D721Med (cell line): ENCODE results near the gene PLEKHG2.

Source experiments
- DNase-seq: peaks from one replicate; pipeline ENCODE4 v3.0.0; 2011; ENCODE audit warnings: low spot score; ENCODE audit not compliant: insufficient read length
- FAIRE-seq: peaks from 2 replicates; lab custom pipeline; 2011; peaks lifted over from hg19 to GRCh38; lab: Jason Lieb, UNC
- CTCF ChIP-seq: IDR thresholded peaks from 2 replicates; pipeline ENCODE4 v1.5.1; 2012; ENCODE audit warnings: mild to moderate bottlenecking, control low read depth; ENCODE audit not compliant: insufficient read depth; ENCODE audit errors: missing control alignments

PLEKHG2 gene, protein sequence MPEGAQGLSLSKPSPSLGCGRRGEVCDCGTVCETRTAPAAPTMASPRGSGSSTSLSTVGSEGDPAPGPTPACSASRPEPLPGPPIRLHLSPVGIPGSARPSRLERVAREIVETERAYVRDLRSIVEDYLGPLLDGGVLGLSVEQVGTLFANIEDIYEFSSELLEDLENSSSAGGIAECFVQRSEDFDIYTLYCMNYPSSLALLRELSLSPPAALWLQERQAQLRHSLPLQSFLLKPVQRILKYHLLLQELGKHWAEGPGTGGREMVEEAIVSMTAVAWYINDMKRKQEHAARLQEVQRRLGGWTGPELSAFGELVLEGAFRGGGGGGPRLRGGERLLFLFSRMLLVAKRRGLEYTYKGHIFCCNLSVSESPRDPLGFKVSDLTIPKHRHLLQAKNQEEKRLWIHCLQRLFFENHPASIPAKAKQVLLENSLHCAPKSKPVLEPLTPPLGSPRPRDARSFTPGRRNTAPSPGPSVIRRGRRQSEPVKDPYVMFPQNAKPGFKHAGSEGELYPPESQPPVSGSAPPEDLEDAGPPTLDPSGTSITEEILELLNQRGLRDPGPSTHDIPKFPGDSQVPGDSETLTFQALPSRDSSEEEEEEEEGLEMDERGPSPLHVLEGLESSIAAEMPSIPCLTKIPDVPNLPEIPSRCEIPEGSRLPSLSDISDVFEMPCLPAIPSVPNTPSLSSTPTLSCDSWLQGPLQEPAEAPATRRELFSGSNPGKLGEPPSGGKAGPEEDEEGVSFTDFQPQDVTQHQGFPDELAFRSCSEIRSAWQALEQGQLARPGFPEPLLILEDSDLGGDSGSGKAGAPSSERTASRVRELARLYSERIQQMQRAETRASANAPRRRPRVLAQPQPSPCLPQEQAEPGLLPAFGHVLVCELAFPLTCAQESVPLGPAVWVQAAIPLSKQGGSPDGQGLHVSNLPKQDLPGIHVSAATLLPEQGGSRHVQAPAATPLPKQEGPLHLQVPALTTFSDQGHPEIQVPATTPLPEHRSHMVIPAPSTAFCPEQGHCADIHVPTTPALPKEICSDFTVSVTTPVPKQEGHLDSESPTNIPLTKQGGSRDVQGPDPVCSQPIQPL (N-terminal part only)

DNA sequence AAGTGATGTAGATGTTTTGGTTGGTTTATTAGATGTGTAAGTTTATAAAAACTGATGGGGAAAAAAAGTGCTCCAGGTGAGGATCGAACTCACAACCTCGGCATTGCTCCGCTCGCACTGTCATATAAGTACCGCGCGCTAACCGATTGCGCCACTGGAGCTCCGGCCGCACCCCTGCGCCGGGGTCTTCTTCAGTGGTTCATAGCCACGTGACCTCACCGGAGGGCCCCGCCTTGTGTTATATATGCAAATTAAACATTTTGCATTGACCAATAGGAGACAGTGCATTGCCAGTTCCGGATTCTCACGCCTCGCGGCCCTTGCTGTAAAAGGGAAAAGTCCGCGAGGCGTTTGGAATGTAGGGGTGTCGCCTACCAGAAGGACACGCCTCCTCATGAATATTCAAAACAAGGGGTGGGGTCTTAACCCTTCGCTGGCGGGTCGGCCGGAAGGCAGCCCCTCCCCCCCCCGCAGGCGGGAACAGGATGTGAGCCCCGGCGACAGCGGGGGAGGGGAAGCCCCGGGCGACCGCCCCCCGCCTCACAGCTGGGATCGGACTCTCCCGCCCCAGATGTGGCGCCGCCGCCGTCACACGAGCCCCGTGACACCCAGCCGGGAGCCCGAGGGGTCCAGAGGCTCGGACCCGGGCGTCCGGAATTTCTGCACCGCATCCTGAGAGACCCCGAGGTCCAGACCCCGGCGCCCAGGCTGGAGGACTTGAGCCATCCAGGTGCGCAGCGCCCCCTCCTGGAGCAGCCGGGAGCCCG lies at the start of gene PLEKHG2:
Gene PLEKHG2, plus strand, starts transcription at position 570 of the 767 bp plus-strand sequence. CDS start 1,418 bp downstream, outside the sequence.
- TF ChIP-seq CTCF, result peak; percentile 54
- peak; percentile 77 for FAIRE-seq
- peak; percentile 92 for DNase-seq

GRCh38 chr19:39362682-39363657 lies 49.5 kb upstream of the PLEKHG2 start:
- FAIRE-seq (no peak), DNase-seq (no peak)
- TF ChIP-seq CTCF, result no peak

DNA sequence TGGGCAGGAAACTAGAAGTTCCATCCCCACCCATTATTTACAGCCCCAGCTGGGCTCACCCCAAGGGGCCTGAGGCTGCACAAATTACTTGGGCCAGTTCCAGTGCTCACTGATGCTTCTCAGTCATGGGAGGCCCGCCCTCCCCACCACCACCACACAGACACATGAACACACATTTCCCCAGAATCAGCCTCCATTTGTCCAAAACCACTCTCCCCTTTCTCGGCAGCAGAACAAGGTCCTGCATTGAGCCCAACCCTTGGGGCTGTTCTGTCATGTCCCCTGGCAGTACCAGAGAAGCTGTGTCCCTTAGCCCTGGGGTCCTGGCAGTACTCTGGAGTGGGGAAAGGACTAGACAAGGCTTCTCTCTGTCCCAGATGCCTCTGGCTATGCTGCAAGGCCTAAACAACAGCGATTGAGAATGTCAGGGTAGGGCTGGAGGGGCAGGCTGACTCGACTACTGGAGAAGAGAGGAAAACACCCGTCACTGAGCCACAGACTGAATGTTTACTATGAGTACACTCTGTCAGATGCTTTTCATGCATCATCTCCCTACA lies 48.5 kb upstream of the PLEKHG2 start:
- DNase-seq (no peak), FAIRE-seq (no peak)
- TF ChIP-seq CTCF, result no peak

DNA sequence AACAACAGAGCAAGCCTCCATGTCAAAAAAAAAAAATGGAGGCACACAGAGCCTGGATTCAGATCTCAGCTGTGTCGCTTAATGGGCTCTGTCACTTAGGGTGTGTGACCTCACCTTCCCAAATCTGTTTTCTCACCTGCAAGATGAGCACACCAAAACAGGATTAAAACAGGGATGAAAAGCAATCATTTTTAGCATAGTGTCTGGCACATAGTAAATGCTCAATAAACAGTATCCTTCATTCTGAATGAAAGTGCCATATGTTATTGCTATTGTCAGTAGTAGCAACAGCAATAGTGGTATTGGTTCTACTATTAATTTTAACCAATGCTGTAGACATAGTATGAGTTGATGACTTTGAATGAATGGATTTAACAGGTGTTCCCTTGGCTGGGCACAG lies 46.9 kb upstream of the PLEKHG2 start:
- TF ChIP-seq CTCF, result no peak
- DNase-seq, result no peak
- no peak for FAIRE-seq

GRCh38 chr19:39369200-39369599 lies 43.3 kb upstream of the PLEKHG2 start:
- FAIRE-seq (no peak), DNase-seq (no peak)
- no peak for TF ChIP-seq CTCF

DNA sequence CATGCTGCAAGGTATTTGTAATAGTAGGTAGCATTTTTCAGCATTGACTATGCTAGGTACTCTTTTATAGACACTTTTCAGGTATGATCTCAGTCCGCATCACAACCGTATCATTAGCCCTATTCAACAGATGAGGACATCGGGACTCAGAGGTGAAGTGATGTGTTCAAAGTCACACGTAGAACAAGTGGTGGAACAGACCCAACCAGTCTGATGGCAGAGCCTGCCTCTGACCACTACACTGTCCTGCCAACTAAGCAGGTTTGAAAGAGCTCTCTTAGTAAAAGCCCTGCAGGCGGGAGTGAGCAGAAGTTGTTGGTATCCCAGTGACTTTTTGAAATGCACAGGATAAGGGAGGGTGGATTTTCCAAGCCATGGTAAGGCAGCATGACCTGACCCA lies 41.7 kb upstream of the PLEKHG2 start:
- no peak for TF ChIP-seq CTCF
- DNase-seq (no peak), FAIRE-seq (no peak)
